Skeletal muscle satellite cell (primary cell): ENCODE measurements around the gene CES1.
"Not testable (repeated sequence)": the region's sequence is repeated elsewhere in the genome, so short reads cannot be mapped to it uniquely, and the experiment has no call there.

ENCODE experiments used
- H3K27me3 ChIP-seq: 2 replicates; pipeline ENCODE4 v1.7.0; 2013; ENCODE audit warnings: low read length; ENCODE audit not compliant: control insufficient read depth, insufficient read depth
- H3K36me3 ChIP-seq: 2 replicates; pipeline ENCODE4 v1.7.0; 2013; ENCODE audit warnings: mild to moderate bottlenecking, control low read depth, low read length; ENCODE audit not compliant: insufficient read depth
- H3K4me1 ChIP-seq: 2 replicates; pipeline ENCODE4 v1.7.0; 2013; ENCODE audit warnings: low read length; ENCODE audit not compliant: control insufficient read depth, insufficient read depth
- H3K4me2 ChIP-seq: 2 replicates; pipeline ENCODE4 v1.7.0; 2013; ENCODE audit warnings: mild to moderate bottlenecking, low read length
- H3K4me3 ChIP-seq: 2 replicates; pipeline ENCODE4 v1.7.0; 2013; ENCODE audit warnings: low read length
- H3K9ac ChIP-seq: 2 replicates; pipeline ENCODE4 v1.7.0; 2013; ENCODE audit warnings: mild to moderate bottlenecking, low read depth, low read length, moderate library complexity
- H3K9me3 ChIP-seq: replicated peaks from 2 replicates; pipeline ENCODE4 v1.7.0; 2013; ENCODE audit warnings: mild to moderate bottlenecking, control low read depth, low read length

Gene CES1

DNA sequence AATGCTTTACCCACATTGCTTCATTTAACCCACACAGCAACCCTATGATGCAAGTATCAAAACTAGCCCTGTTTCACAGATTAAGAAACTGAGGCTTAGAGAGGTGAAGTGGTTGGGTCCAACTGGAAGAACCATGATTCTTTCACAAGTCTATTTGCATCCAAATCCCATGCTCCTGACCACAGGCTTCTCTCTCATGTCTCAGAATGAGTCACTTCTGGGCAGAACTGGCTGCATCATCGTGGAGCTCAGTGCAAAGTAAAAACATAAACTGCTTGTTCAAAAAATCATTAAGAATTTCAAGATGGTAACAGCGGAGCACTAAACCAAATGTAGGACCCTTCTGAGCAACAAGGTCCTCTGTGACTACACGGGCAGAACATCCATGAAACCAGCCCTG, 20.2 kb upstream of the CES1 start:
- H3K4me3 ChIP-seq = no peak overlapping the region
- H3K36me3 ChIP-seq = no peaks in the 10 kb centered on the region
- no peak overlapping the region for H3K4me2 ChIP-seq
- H3K9me3 ChIP-seq = no peaks in the 10 kb centered on the region
- H3K9ac ChIP-seq = no peak overlapping the region
- no peaks in the 10 kb centered on the region for H3K4me1 ChIP-seq
- peaks cover 5% of the 10 kb centered on the region for H3K27me3 ChIP-seq

DNA sequence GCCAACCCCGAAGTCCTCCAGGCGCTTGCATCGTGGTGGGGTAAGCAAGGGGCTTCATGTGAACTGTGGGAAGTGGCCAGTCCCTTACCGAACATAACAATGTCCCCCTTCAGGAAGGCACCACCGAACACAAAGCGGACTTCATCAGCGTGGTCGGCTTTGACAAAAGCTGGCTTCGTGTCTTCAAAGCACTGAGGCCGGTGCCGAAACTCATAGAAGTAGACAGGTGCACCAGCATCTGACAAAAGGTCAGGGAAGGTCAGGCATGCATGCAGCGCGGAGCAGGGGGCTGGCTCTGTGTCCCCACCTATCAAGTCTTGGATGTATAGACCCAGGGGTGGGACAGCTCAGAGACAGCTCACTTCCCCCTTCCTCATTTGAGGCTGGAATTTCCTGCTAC, 16.6 kb upstream of the CES1 start:
- Histone ChIP-seq H3K9ac (no peak overlapping the region), H3K4me2 (no peak overlapping the region), H3K4me1 (no peaks in the 10 kb centered on the region), H3K27me3 (peaks cover 26% of the 10 kb centered on the region), H3K36me3 (no peaks in the 10 kb centered on the region), H3K9me3 (no peaks in the 10 kb centered on the region), H3K4me3 (no peak overlapping the region)

DNA sequence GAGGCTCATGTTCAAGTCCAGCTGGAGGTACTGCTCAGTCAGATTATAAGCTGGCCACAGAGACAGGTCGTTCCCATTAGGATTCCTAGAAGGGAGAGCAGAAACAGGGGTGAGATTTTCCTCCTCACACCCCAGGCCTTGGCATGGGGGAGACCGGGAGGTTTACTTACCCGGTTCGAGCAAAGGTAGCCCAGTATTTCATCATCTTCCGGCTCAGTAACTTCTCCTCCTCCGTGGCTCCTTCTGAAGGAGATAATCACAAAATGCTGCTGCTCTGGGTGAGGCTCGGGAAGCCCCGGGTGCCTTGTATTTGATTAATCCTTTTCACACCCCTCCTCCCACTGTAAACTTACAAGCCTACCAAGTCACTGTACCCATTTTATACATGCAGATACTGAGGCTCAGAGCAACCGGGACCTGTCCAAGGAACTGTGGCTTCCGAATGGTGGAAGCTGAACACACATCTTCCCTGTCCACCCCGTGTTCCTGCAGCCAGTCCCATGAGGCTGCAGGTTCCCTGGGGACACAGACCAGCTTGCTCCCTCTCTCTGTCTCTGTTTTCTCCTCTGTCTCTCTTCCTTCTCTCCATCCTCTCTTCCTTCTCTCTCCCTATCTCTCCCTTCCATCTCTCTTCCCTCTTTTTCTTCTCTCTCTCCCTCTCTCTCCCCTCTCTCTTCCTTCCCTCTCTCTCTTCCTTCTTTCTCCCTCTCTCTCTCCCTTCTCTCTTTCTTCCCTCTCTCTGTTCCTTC, 13.9 kb upstream of the CES1 start:
- no peaks in the 10 kb centered on the region for H3K9me3 ChIP-seq
- no peak overlapping the region for H3K4me3 ChIP-seq
- H3K27me3 ChIP-seq = peaks cover 26% of the 10 kb centered on the region
- H3K36me3 ChIP-seq = no peaks in the 10 kb centered on the region
- no peak overlapping the region for H3K4me2 ChIP-seq
- H3K4me1 ChIP-seq = no peaks in the 10 kb centered on the region
- no peak overlapping the region for H3K9ac ChIP-seq

DNA sequence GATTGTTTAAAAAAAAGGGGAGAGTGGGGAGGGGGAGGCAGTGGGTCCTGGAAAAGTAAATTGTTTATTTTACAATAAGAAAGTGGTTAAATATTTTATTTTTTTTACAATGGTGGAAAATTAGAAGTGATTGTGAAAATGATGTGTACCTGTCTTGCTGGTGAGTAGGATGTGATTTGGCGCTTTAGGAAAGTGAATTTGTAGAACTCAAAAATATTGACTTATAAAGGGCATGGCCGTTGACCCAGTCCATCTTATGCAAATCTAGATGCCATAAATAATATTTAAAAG, 10.2 kb upstream of the CES1 start:
- H3K4me3 ChIP-seq = no peak overlapping the region
- H3K4me1 ChIP-seq = no peaks in the 10 kb centered on the region

DNA sequence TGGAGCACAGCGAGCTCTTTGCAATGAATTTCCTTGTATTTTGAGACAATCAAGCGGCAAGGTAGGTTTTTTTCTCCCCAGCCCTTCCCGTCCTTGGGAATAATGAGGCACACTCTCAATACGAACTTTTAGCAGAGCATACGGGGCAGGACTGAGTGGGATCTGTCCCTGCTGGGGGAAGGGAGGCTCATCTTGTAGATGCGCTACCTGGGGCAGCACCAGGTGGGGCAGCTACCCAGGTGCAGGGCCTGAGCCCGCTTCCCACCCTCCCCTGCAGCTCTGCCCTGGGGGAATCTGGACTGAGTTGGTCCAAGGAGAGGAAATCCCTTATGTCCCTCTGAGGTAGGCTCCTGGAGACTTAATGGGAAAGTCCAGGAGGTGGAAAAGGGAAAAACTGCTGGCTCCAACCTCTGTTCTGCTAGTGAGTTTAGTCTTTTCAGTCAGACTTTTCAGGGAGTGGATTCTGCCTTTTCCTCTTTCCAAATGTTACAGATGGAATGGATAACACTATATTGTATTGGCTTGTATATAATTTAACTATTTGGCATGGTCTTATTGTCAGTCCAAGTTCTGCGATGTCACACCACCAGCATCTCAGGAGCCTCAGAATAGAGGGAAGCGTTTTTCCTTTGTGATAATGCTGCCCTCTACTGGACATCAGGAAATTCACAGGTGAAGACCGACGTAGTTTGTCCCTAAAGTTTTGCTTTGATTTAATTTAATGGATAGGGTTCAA, 9.6 kb upstream of the CES1 start:
- no peak overlapping the region for H3K9ac ChIP-seq
- H3K4me1 ChIP-seq = no peaks in the 10 kb centered on the region
- H3K36me3 ChIP-seq = no peaks in the 10 kb centered on the region
- peaks cover 22% of the 10 kb centered on the region for H3K27me3 ChIP-seq
- H3K9me3 ChIP-seq = no peaks in the 10 kb centered on the region
- no peak overlapping the region for H3K4me3 ChIP-seq
- no peak overlapping the region for H3K4me2 ChIP-seq

More for the DNA sequence above, 10.2 kb upstream of the CES1 start:
- no peaks in the 10 kb centered on the region for H3K36me3 ChIP-seq
- H3K9me3 ChIP-seq = no peaks in the 10 kb centered on the region
- peaks cover 22% of the 10 kb centered on the region for H3K27me3 ChIP-seq
- H3K4me2 ChIP-seq = no peak overlapping the region
- no peak overlapping the region for H3K9ac ChIP-seq

DNA sequence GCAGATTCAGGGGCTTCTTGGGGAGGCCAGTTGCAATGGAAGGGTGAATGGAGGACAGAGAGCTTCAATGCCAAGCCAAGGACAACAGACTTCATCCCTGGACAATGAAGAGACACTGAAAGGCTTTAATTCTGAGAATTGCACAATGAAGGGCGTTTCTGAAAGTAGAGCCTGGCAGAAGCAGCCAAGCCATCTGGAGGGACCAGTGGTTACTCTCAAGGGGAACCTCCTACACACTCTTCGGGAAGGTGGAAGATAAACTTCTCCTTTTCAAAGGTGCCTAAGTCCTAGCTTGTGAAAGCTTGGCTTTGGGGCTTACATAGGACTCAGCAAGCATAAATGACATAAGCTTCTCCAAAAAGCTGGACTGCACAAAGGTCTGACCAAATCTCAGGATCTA, 6.2 kb upstream of the CES1 start:
- Histone ChIP-seq H3K36me3 (no peaks in the 10 kb centered on the region), H3K4me1 (no peaks in the 10 kb centered on the region), H3K4me3 (no peak overlapping the region), H3K9ac (no peak overlapping the region), H3K4me2 (no peak overlapping the region), H3K9me3 (no peaks in the 10 kb centered on the region), H3K27me3 (no peaks in the 10 kb centered on the region)

DNA sequence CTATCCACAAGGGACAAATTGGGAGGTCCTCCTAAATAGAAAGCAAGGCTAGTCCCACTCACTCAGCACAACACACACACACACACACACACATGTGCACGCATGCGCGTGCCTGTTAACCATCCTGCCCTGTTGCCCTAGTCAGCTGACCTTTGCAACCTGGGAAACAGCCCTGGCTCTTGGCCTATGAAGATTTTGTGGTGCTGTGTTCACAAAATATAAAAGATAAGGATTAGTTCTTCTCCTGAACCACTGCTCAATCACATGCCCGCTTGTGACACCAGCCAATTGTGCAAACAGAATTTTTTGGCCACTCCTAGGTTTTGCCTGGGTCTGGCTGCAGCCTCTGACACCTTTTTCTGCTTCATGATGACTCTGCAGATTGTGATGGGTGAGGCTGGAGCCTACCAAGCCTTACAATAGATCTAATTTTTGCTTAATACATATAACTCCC, 3.3 kb upstream of the CES1 start:
- Histone ChIP-seq H3K4me1 (no peaks in the 10 kb centered on the region), H3K9me3 (no peaks in the 10 kb centered on the region), H3K4me2 (no peak overlapping the region), H3K36me3 (no peaks in the 10 kb centered on the region), H3K27me3 (peaks cover 5% of the 10 kb centered on the region), H3K9ac (no peak overlapping the region), H3K4me3 (no peak overlapping the region)

DNA sequence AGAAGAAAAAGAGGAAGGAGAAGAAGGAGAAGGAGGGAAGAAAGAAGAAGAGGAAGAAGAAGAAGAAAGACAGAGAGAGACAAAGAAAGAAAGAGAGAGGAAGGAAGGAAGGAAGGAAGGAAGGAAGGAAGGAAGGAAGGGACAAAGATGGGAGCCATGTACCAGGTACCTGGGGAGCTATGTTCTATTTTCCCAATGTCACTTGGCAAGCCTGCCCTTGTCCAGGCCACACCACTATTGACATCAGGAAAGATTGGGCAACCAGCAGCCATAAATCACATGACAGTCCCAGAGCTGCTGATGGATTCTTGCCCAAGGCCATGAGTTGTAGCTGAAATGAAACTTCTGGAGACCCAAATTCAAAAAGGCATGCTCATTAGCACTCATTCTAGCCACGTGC, 2.7 kb upstream of the CES1 start:
- Histone ChIP-seq H3K36me3 (no peaks in the 10 kb centered on the region), H3K4me3 (no peak overlapping the region), H3K9ac (no peak overlapping the region), H3K9me3 (no peaks in the 10 kb centered on the region), H3K27me3 (peaks cover 5% of the 10 kb centered on the region), H3K4me2 (no peak overlapping the region), H3K4me1 (no peaks in the 10 kb centered on the region)

DNA sequence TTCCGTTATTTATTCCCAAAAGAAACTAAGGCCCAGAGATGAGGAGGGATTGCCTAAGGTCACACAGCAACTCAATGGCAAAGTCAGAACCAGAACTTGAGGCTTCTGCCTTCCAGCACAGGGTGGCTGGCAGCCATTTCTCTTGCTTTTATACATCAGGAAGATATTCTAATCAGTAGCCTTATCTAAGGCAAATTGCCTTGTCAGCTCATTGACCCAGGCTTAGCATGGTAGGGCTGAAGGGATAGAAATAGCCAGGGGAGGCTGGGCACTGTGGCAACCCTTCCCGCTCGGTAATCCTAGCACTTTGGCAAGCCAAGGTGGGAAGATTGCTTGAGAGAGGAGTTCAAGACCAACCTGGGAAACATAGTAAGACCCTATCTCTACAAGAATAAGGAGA, 2.3 kb upstream of the CES1 start:
- H3K4me3 ChIP-seq, H3K27me3 ChIP-seq, H3K4me1 ChIP-seq, H3K9me3 ChIP-seq, H3K36me3 ChIP-seq, H3K4me2 ChIP-seq, H3K9ac ChIP-seq: not testable (repeated sequence)

DNA sequence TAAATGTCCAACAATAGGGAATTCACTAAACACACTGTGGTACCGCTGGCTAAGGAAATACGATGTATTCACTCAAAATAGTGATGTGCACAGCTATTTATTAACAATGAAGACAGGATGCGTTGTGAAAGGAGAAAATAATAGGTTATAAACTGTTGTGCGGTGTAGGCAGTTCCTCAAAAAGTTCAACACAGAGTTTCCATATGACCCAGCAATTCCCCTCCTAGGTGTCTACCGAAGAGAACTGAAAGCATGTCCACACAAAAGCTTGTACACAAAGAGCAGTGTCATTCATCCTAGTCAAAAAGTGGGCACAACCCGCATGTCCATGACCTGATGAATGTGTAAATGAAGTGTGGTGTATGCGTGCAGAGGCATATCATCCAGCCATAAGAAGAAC, 1.2 kb upstream of the CES1 start:
- H3K36me3 ChIP-seq = no peaks in the 10 kb centered on the region

DNA sequence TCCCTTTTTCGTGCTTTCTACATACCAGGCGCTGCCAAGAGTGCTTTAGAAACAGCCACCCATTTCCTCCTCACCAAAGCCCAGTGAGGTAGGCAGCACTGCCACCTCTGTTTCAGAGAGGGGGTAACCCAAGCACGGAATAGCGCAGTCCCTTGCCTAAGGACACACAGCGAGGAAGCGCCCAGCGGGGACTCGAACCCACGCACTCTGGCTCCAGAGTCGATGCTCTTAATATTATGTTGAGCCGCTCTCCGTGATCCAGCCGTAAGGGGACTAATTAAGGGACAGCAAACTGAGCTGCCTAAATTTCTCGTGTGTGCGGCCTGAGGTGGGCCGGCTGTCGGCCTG, 497 bp downstream of the CES1 start:
- Histone ChIP-seq H3K36me3 (no peaks in the 10 kb centered on the region), H3K4me3 (no peak overlapping the region), H3K4me2 (no peak overlapping the region), H3K4me1 (no peaks in the 10 kb centered on the region), H3K9ac (no peak overlapping the region), H3K27me3 (peaks cover 5% of the 10 kb centered on the region), H3K9me3 (no peaks in the 10 kb centered on the region)

More for the DNA sequence above, 1.2 kb upstream of the CES1 start:
- no peaks in the 10 kb centered on the region for H3K9me3 ChIP-seq
- no peaks in the 10 kb centered on the region for H3K4me1 ChIP-seq
- H3K4me2 ChIP-seq = no peak overlapping the region
- no peak overlapping the region for H3K9ac ChIP-seq
- peaks cover 5% of the 10 kb centered on the region for H3K27me3 ChIP-seq
- H3K4me3 ChIP-seq = no peak overlapping the region

DNA sequence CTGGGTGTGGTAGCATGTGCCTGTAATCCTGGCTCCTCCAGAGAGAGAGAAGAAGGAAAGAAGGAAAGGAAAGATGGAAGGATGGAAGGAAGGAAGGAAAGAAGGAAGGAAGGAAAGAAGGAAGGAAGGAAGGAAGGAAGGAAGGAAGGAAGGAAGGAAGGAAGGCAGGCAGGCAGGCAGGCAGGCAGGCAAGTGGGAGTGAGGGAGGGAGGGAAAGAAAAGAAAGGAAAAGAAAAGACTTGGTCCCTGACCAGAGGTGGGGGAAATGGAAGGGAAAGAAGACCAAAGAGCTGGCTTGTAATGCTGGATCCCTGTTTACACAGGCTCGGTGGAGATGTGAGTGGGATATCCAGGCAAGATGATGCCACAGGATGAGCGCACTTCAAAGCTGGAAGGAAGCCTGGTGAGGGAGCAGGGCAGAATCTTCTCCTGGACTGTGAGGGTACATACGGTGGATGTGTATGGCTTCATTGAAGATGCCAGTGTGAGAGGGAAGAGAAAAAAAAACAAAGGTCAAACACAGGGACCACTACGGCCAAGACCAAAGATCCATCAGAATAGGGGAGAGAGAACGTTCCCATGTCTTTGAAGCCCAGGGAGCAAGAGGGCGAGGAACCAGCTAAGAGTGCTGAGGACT, 2.1 kb downstream of the CES1 start:
- Histone ChIP-seq H3K36me3 (no peaks in the 10 kb centered on the region), H3K27me3 (peaks cover 5% of the 10 kb centered on the region), H3K4me1 (no peaks in the 10 kb centered on the region), H3K4me2 (no peak overlapping the region), H3K9me3 (no peaks in the 10 kb centered on the region), H3K4me3 (no peak overlapping the region), H3K9ac (no peak overlapping the region)
